ENCODE results near the gene PRKN. TPM values are rescaled to one million over a fixed set of nuclear protein-coding genes. Genes with fewer than 3 reads are reported as not detected.

The PRKN gene
- total RNA-seq, 1 experiment from 2014 or later: 1.2 TPM

DNA sequence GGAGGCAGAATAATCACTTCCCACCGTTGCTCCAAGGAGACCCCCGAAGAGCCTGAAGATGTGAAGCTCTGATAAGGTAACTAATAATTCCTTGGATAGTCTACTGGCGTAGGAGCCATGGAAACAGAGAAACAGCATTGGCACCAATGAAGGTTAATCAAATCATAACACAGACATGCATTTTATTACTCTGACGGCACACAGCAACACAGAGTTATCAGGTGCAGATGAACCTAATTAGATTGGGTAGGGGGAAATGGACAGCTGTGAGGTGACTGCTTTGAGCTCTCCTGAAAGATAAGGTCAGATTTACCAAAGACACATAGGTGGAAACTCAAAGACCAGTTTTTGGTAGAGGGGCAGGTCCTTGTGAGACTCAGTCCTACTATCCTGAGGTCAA is 909.7 kb downstream of the PRKN start:
- no peaks in the 10 kb centered on the region for H3K27me3 ChIP-seq (replicated peaks; ENCODE audit: insufficient read depth, low read depth, low read length, poor library complexity)
- DNase-seq (ENCODE audit: low spot score): no peak
- H3K4me1 ChIP-seq (ENCODE audit: insufficient read depth, low read length, poor library complexity, severe bottlenecking): no peaks in the 10 kb centered on the region
- ChIA-PET CTCF (no interaction called here), POLR2A (ENCODE audit: low non-redundant PET) (no interaction called here)
- BruUV-seq (replicated peaks): no TSS peak
- no peak overlapping the region for H3K4me3 ChIP-seq (ENCODE audit: low read depth, low read length, poor library complexity, severe bottlenecking)
- no peak for TF ChIP-seq EZH2 (IDR thresholded peaks at IDR 0.05; ENCODE audit: borderline replicate concordance, low read depth, low read length, poor library complexity, severe bottlenecking)
- TF ChIP-seq, protein P1, sequence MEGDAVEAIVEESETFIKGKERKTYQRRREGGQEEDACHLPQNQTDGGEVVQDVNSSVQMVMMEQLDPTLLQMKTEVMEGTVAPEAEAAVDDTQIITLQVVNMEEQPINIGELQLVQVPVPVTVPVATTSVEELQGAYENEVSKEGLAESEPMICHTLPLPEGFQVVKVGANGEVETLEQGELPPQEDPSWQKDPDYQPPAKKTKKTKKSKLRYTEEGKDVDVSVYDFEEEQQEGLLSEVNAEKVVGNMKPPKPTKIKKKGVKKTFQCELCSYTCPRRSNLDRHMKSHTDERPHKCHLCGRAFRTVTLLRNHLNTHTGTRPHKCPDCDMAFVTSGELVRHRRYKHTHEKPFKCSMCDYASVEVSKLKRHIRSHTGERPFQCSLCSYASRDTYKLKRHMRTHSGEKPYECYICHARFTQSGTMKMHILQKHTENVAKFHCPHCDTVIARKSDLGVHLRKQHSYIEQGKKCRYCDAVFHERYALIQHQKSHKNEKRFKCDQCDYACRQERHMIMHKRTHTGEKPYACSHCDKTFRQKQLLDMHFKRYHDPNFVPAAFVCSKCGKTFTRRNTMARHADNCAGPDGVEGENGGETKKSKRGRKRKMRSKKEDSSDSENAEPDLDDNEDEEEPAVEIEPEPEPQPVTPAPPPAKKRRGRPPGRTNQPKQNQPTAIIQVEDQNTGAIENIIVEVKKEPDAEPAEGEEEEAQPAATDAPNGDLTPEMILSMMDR (conservative IDR thresholded peaks at IDR 0.05; ENCODE audit: low read depth, low read length): no peak
- no peaks in the 10 kb centered on the region for H3K9me3 ChIP-seq (ENCODE audit: low read depth, low read length, poor library complexity, severe bottlenecking)
- intact Hi-C loops (cut with micrococcal nuclease; ENCODE audit: unreplicated experiment): no loop called here
- H3K27ac ChIP-seq (ENCODE audit: low read depth, low read length, poor library complexity, severe bottlenecking): no peak overlapping the region
- H3K36me3 ChIP-seq (ENCODE audit: insufficient read depth, low read length, poor library complexity, severe bottlenecking): no peaks in the 10 kb centered on the region

DNA sequence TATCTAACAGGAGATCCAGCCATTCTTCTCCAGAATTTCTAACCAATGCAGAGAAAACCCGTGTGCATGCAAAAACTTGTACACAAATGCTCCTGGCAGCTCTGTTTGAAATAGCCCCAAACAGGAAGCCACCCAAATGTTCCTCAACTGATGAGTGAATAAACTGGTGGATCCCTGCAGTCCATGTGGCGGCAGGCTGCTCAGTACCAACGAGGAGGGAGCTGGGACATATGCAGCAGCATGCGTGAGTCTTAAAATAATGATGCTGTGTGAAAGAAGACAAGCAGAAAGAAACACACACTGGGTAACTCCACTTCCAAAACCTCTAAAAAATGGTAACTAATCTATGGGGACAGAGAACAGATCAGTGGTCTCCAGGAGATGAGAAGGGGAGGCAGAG is 911.6 kb downstream of the PRKN start:
- DNase-seq (ENCODE audit: low spot score): no peak
- Histone ChIP-seq H3K36me3 (ENCODE audit: insufficient read depth, low read length, poor library complexity, severe bottlenecking) (no peaks in the 10 kb centered on the region), H3K4me3 (ENCODE audit: low read depth, low read length, poor library complexity, severe bottlenecking) (no peak overlapping the region), H3K27ac (ENCODE audit: low read depth, low read length, poor library complexity, severe bottlenecking) (no peak overlapping the region), H3K27me3 (replicated peaks; ENCODE audit: insufficient read depth, low read depth, low read length, poor library complexity) (no peaks in the 10 kb centered on the region), H3K4me1 (ENCODE audit: insufficient read depth, low read length, poor library complexity, severe bottlenecking) (no peaks in the 10 kb centered on the region), H3K9me3 (ENCODE audit: low read depth, low read length, poor library complexity, severe bottlenecking) (no peaks in the 10 kb centered on the region)
- TF ChIP-seq EZH2 (IDR thresholded peaks at IDR 0.05; ENCODE audit: borderline replicate concordance, low read depth, low read length, poor library complexity, severe bottlenecking): no peak
- TF ChIP-seq, protein P1 (conservative IDR thresholded peaks at IDR 0.05; ENCODE audit: low read depth, low read length): no peak
- ChIA-PET CTCF (no interaction called here), POLR2A (ENCODE audit: low non-redundant PET) (no interaction called here)
- intact Hi-C loops (cut with micrococcal nuclease; ENCODE audit: unreplicated experiment): no loop called here
- BruUV-seq (replicated peaks): no TSS peak

DNA sequence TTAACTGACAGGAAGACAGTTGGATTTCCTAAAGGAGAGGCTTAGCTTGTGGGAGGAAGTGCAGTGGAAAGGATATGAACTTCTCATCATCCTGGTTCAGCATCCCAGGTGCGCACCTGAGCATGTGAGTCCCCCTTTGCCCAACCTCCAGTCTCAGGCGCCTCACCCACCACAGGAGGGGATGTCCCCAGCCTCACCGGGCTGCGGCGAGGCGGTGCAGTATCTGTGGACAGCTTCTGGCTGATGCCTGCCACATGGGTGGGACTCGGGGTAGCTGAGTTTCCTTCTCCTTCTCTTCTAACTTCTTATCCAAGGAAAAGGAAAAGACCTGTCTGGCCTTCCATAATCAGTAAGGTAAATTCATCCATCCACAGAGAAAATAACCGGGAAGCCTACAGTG is 914.4 kb downstream of the PRKN start:
- Histone ChIP-seq H3K9me3 (ENCODE audit: low read depth, low read length, poor library complexity, severe bottlenecking) (no peaks in the 10 kb centered on the region), H3K4me1 (ENCODE audit: insufficient read depth, low read length, poor library complexity, severe bottlenecking) (no peaks in the 10 kb centered on the region), H3K4me3 (ENCODE audit: low read depth, low read length, poor library complexity, severe bottlenecking) (no peak overlapping the region), H3K36me3 (ENCODE audit: insufficient read depth, low read length, poor library complexity, severe bottlenecking) (no peaks in the 10 kb centered on the region), H3K27ac (ENCODE audit: low read depth, low read length, poor library complexity, severe bottlenecking) (no peak overlapping the region), H3K27me3 (replicated peaks; ENCODE audit: insufficient read depth, low read depth, low read length, poor library complexity) (no peaks in the 10 kb centered on the region)
- intact Hi-C loops (cut with micrococcal nuclease; ENCODE audit: unreplicated experiment): no loop called here
- BruUV-seq (replicated peaks): no TSS peak
- ChIA-PET POLR2A (ENCODE audit: low non-redundant PET) (no interaction called here), CTCF (no interaction called here)
- no peak for TF ChIP-seq EZH2 (IDR thresholded peaks at IDR 0.05; ENCODE audit: borderline replicate concordance, low read depth, low read length, poor library complexity, severe bottlenecking)
- no peak for DNase-seq (ENCODE audit: low spot score)

DNA sequence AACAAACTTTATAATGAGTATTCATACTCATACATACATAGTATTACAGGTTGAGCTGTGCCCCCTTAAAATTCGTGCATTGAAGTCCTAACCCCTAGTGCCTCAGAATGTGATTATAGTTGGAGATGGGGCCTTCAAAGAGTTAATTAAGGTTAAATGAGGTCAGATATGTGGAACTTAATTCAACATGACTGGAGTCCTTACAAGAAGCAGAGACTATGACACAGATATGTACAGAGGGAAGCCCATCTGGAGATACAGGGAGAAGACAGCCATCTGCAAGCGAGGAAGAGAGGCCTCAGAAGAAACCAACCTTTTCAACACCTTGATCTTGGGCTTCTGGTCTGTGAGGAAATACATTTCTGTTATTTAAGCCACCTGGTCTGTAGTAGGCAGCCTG is 917.6 kb downstream of the PRKN start:
- H3K4me3 ChIP-seq (ENCODE audit: low read depth, low read length, poor library complexity, severe bottlenecking): no peak overlapping the region
- ChIA-PET CTCF (no interaction called here), POLR2A (ENCODE audit: low non-redundant PET) (no interaction called here)
- H3K27me3 ChIP-seq (replicated peaks; ENCODE audit: insufficient read depth, low read depth, low read length, poor library complexity): no peaks in the 10 kb centered on the region
- intact Hi-C loops (cut with micrococcal nuclease; ENCODE audit: unreplicated experiment): no loop called here
- H3K4me1 ChIP-seq (ENCODE audit: insufficient read depth, low read length, poor library complexity, severe bottlenecking): no peaks in the 10 kb centered on the region
- H3K9me3 ChIP-seq (ENCODE audit: low read depth, low read length, poor library complexity, severe bottlenecking): no peaks in the 10 kb centered on the region
- no peak for DNase-seq (ENCODE audit: low spot score)
- BruUV-seq (replicated peaks): no TSS peak
- H3K36me3 ChIP-seq (ENCODE audit: insufficient read depth, low read length, poor library complexity, severe bottlenecking): no peaks in the 10 kb centered on the region
- no peak overlapping the region for H3K27ac ChIP-seq (ENCODE audit: low read depth, low read length, poor library complexity, severe bottlenecking)
- no peak for TF ChIP-seq EZH2 (IDR thresholded peaks at IDR 0.05; ENCODE audit: borderline replicate concordance, low read depth, low read length, poor library complexity, severe bottlenecking)
- TF ChIP-seq, protein P1 (conservative IDR thresholded peaks at IDR 0.05; ENCODE audit: low read depth, low read length): no peak

Measured in A673 (cell line).